GM12865 (cell line): Measurements from ENCODE around the gene CACNG1.

Experiments
- DNase-seq: peaks from one replicate; pipeline ENCODE4 v3.0.0; 2010; ENCODE audit warnings: low read depth
- H3K4me3 ChIP-seq: 2 replicates; pipeline ENCODE4 v1.5.1; 2011; ENCODE audit warnings: mild to moderate bottlenecking, low read depth, low read length, control low read depth
- CTCF ChIP-seq: IDR thresholded peaks from 2 replicates; pipeline ENCODE4 v1.5.1; 2011; ENCODE audit warnings: low read length, control low read depth, low read depth, inconsistent platforms; ENCODE audit not compliant: insufficient read depth; ENCODE audit errors: missing control alignments

CACNG1 gene

GRCh38 chr17:67022451-67022810 is 21.9 kb upstream of the CACNG1 start:
- no peak for TF ChIP-seq CTCF
- H3K4me3 ChIP-seq, result no peak overlapping the region
- DNase-seq, result no peak

- H3K4me3 ChIP-seq, result no peak overlapping the region
- TF ChIP-seq CTCF, result no peak
- no peak for DNase-seq
These were observed 19.6 kb upstream of the CACNG1 start for GRCh38 chr17:67024736-67025135.

GRCh38 chr17:67025216-67025792 is 19.1 kb upstream of the CACNG1 start:
- TF ChIP-seq CTCF, result no peak
- DNase-seq, result no peak
- no peak overlapping the region for H3K4me3 ChIP-seq

- TF ChIP-seq CTCF, result no peak
- no peak for DNase-seq
- no peak overlapping the region for H3K4me3 ChIP-seq
These were observed 18.0 kb upstream of the CACNG1 start for GRCh38 chr17:67026341-67026740.

GRCh38 chr17:67027031-67027628 is 17.2 kb upstream of the CACNG1 start:
- no peak for TF ChIP-seq CTCF
- no peak for DNase-seq
- no peak overlapping the region for H3K4me3 ChIP-seq

GRCh38 chr17:67030641-67031040 is 13.7 kb upstream of the CACNG1 start:
- no peak overlapping the region for H3K4me3 ChIP-seq
- no peak for TF ChIP-seq CTCF
- DNase-seq, result no peak

- no peak overlapping the region for H3K4me3 ChIP-seq
- no peak for TF ChIP-seq CTCF
- no peak for DNase-seq
These were observed 12.0 kb upstream of the CACNG1 start for GRCh38 chr17:67032382-67032781.
